Measurements from ENCODE around the gene SLC37A3. TPM values are rescaled to one million over a fixed set of nuclear protein-coding genes. Genes with fewer than 3 reads are reported as not detected.
A peak's percentile ranks its signal among the peaks of the same experiment; 100 is the strongest.

SLC37A3 gene
- total RNA-seq, 1 donor from 2014 or later: 14.4 TPM

GRCh38 chr7:140398821-140399220, 491 bp upstream of the SLC37A3 start:
- ATAC-seq: no peak

DNA sequence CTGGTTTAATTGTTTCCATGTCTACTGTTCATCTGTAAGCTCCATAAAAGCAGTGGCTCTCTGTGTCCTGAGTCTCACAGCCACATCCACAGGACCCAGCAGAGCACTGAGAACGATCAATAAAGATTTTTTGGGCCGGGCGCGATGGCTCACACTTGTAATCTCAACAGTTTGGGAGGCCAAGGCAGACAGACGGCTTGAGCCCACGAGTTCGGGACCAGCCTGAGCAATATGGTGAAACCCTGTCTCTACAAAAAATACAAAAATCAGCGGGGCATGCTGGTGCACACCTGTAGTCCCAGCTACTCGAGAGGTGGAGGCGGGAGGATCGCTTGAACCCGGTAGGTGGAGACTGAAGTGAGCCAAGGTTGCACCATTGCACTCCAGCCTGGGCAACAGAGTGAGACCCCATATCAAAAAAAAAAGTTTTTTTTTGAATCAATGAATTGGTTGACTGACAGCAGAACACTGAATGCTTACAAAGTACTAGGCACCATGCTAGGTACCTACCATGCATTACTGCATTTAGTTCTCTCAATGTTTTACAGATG, 4.5 kb downstream of the SLC37A3 start:
- no peak for ATAC-seq

DNA sequence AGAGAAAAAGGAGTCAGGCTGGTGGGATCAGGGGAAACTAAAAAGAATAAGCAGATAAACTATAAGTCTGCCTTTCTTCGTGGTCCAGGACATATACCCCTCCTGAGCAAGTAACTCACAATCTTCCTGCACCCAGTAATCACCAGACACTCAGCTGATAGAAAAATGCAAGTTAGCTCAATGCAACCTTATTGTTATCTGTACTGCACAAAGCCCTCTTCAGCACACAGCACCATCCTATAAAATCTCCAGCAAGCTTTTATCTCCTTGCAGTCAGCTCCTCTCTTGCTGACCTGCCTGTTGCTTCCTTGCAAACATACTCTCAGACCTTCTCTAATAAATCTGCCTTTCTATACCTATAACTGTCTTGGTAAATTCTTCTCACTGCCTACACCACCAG, 6.7 kb downstream of the SLC37A3 start:
- ATAC-seq: no peak

DNA sequence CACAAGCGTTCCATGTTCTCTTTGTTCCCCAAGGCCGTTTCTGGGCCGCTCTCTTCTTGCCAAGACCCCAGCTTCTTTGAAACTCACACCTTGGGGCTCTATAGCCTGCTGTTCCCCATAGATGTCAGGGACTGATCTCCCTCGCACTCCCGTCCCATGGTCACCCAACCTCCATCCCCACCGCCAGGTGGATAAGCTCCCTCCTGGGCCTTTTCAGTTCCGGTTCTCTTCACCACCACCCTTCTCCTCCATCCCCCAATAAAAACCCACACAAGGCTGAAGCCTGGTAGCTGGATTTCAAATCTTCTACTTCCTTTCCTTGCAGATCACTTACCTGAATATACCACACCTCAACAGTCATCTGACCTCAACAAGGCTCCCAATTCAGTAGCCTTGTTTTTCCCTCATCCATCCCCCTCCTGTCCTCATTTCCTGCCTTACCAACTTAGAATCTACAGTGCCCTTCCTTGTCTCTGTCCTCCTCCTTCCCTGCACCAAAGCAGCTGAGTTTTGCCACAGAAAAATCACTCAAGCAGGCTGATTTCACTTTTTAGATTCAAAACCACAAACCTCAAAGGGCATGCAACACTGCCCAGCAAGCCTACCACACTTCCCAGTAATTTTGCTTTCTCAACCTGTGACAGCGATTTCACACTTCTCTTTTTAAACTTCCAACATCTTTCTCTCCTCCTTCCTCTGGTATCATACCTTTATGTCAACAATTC, 7.7 kb downstream of the SLC37A3 start:
- no peak for ATAC-seq

DNA sequence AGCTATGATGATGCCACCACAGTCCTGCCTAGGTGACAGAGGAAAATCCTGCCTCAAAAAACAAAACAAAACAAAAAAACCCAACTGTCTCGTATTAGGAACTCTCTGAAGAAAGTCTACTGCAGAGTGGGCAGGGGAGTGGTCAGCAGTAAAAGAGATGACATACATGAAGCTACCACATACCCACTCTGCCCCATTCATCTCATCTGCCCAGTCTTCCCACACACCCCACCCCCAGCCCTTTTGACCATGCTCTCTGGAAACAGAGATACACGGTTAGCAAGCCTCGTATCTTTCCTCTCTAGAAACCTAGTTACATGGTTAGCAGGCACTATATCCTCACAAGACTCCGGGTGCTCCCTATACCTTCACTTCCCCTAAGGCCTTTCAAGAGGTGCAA, 8.3 kb downstream of the SLC37A3 start:
- ATAC-seq: no peak

DNA sequence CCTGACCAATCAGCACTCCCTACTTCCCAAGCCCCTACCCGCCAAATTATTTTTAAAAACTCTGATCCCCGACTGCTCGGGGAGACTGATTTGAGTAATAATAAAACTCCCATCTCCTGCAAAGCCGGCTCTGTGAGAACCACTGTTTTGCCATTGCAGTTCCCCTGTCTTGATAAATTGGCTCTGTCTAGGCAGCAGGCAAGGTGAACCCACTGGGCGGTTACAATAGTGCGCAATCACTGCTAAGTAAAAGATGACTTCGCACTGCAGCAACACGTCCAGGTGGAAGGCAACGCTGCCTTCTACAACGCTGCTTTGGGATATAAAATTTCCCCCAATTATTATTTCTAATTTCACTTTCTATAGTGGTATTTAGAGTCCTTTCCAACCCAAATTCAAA, 8.9 kb downstream of the SLC37A3 start:
- ATAC-seq: no peak

DNA sequence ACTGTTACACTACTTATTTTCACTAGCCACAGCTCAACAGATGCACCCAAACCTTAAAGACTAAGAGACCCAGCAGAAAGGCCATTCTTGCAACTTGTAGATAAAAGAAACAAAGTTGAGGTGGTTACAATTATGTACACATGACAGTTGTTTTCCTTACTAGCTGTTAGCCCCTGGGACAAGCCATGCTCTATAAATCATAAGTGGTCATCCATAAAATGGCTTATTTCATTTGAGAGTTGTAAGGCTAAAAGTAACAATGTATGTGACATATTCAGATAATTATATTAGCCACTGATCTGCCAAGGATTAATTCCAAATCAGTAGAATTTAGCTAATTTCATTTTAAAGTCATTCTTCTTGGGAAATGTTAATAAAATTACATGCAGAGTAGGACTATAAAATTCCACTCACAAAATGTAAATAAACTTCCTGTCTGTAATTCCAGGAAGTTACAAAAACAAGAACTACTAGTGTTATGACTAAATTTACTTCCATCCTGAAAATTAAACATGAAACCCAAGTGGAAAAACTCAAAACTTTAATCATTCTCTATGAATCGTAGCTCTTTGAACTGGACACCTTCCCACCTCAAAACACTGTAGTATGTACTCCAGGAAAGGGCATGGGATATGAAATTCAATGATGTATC, 13.3 kb downstream of the SLC37A3 start:
- ATAC-seq: no peak

GRCh38 chr7:140383954-140384713, 14.2 kb downstream of the SLC37A3 start:
- ATAC-seq: no peak

GRCh38 chr7:140375892-140376730, 22.2 kb downstream of the SLC37A3 start:
- no peak for ATAC-seq

DNA sequence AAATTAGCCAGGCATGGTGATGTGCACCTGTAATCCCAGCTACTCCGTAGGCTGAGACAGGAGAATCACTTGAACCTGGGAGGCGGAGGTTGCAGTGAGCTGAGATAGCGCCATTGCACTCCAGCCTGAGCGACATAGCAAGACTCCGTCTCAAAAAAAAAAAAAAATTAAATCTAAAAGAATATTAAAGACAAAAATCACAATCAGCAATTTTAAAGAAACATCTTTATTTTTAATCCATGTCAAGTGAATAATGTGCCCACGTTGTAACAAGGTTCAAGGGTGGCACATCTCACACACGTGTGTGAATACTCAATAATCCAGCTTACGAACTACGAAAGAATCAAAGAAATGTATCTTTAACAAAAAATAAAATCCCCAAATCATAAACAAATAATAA, 23.0 kb downstream of the SLC37A3 start:
- ATAC-seq: no peak

GRCh38 chr7:140369294-140369693, 29.0 kb downstream of the SLC37A3 start:
- no peak for ATAC-seq

GRCh38 chr7:140367528-140367927, 30.8 kb downstream of the SLC37A3 start:
- no peak for ATAC-seq

GRCh38 chr7:140364819-140365218, 33.5 kb downstream of the SLC37A3 start:
- ATAC-seq: peak; percentile 13

GRCh38 chr7:140360697-140361229, 37.6 kb downstream of the SLC37A3 start:
- no peak for ATAC-seq

DNA sequence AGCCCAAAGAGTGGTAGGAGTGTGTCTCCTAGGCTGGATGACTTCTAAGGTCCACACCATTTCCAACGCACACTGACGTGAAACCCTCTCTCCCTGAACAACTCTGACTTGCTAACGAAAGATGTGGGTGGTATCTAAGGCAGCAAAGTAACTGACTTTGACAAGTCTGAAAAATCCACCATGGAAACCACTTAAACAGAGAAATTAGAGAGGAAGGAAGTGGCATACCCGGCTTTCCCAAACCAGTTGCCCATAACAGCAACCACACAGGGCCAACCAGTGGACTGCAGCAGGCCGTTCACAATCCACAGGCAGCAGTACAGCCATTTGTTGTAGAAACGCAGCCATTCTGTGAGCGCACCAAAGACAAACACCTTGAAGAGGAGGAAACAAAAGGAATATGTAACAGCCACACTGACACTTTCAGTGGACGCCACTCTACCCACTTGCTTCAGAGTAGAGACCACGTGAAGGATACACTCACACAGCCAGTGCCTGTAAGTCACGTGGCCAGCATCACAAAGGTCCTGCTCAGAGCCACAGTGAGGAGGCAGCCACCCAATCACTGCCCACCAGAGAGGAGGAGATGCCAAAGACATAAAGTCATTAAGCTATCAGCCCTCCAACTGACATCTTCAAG, 39.8 kb downstream of the SLC37A3 start:
- ATAC-seq: no peak

DNA sequence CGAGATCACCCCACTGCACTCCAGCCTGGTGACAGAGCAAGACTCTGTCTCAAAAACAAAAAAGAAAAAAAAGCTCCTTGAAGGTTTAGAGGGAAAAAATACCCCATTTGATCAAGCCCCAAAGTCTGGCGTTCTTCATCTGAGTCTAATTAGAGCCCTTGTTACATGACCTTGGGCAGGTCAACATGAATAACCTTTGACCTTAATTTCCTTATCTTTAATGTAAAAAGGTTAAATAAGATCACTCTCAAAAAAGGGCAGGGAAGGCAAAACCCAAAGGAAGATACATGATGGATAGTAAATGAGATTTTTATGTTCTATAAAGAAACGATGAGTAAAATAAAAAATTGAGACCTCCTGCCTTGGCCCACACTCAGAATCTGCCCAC, 40.3 kb downstream of the SLC37A3 start:
- ATAC-seq: no peak

DNA sequence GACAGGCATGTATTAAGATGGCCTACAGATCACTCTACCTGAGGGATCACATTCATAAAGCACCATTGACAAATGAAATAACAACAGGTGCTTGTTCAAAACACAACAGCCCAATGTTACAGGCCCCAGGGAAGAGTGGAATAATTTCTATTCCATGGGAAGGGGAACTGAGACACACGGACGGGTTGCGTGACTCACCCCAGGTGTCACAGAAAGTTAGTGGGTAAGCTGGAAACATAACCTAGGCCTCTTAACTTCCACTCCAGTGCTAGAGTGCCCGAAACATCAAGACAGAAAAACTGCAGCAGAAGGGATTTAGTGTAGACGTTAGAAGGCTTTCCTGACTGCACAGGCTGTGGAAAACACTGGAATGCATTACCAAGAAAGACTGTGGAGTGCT, 48.3 kb downstream of the SLC37A3 start:
- ATAC-seq: no peak

DNA sequence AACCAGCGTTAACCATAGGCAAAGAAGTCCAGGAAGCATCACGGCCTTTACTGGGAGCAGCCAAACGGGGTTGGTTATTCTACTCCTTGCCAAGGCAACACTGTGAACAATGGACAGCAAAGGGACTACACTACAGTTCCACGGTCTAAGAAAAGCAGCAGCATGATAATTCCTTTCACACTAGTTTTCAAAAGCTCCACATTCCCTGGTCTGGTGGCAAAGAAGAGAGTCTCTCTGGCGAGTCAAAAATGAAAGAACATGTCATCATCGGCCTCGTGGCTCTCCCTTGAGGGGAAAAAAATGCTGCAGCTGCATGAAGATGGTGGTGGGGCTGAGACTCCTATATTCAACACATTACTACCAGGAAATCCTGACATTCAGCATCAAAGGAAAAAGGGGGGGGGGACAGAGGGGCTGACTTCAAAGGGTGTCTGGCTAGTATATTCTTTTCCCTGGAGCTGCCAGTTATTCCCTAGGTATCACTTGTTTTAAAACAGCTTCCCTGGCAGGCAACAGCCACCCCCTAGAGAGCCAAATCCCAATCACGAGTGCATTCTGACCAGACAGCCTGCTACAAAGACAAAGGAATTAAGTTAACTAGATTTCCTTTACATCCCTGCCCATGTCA, 49.1 kb downstream of the SLC37A3 start:
- ATAC-seq: no peak

- ATAC-seq: no peak
Measured at GRCh38 chr7:140348161-140348849, 50.0 kb downstream of the SLC37A3 start.

GRCh38 chr7:140347218-140347617, 51.1 kb downstream of the SLC37A3 start:
- ATAC-seq: no peak

- ATAC-seq: no peak
Measured at GRCh38 chr7:140345426-140345825, 52.9 kb downstream of the SLC37A3 start.
